Progenitor cell of endocrine pancreas (in vitro differentiated cells): ENCODE results near the gene ZER1. TPM values are rescaled to one million over a fixed set of nuclear protein-coding genes. Genes with fewer than 3 reads are reported as not detected.
A peak's percentile ranks its signal among the peaks of the same experiment; 100 is the strongest.
"Not testable (repeated sequence)": the region's sequence is repeated elsewhere in the genome, so short reads cannot be mapped to it uniquely, and the experiment has no call there.

Experiments
- DNase-seq: peaks from one replicate; pipeline ENCODE4 v3.0.0; 2021; ENCODE audit warnings: low spot score; ENCODE audit not compliant: unreplicated experiment
- H3K27ac Mint-ChIP-seq: 2 replicates; pipeline ENCODE4 v1.8.0; 2021; ENCODE audit warnings: mild to moderate bottlenecking, moderate library complexity, mixed read lengths
- H3K27me3 Mint-ChIP-seq: 2 replicates; pipeline ENCODE4 v1.8.0; 2021; ENCODE audit warnings: mixed read lengths
- H3K36me3 Mint-ChIP-seq: 2 replicates; pipeline ENCODE4 v1.8.0; 2022; ENCODE audit warnings: mixed read lengths; ENCODE audit not compliant: insufficient read depth
- H3K4me1 Mint-ChIP-seq: 2 replicates; pipeline ENCODE4 v1.8.0; 2021; ENCODE audit warnings: low read depth, mixed read lengths
- H3K4me3 Mint-ChIP-seq: 2 replicates; pipeline ENCODE4 v1.8.0; 2021; ENCODE audit warnings: low read depth, mild to moderate bottlenecking, moderate library complexity, mixed read lengths
- H3K9me3 Mint-ChIP-seq: 2 replicates; pipeline ENCODE4 v1.8.0; 2021; ENCODE audit warnings: low read depth, mixed read lengths
- CTCF ChIP-seq: fragments of 200-600 bp; sonication (generic); IDR thresholded peaks from one replicate; pipeline ENCODE4 v1.5.0; 2021; ENCODE audit warnings: antibody characterized with exemption, mild to moderate bottlenecking; ENCODE audit not compliant: unreplicated experiment
- total RNA-seq: library from RNA; stranded (reverse); gene quantifications from 2 replicates; pipeline ENCODE4 v1.2.1, GENCODE V29; 2021

Gene ZER1
- total RNA-seq, 1 donor from 2014 or later: 38.4 TPM

- Mint-ChIP-seq H3K36me3 (no peaks in the 10 kb centered on the region), H3K4me3 (peak within 1 kb of the TSS; percentile 83), H3K27me3 (no peaks in the 10 kb centered on the region), H3K27ac (peak within 1 kb of the TSS; percentile 84), H3K4me1 (peaks cover 3% of the 10 kb centered on the region), H3K9me3 (no peaks in the 10 kb centered on the region)
- peak; percentile 95 for TF ChIP-seq CTCF
- peak; percentile 94 for DNase-seq
Measured at GRCh38 chr9:128702445-128702948, 69.2 kb downstream of the ZER1 start, which contains the start of gene PKN3. PKN3 (plus strand) TSS chr9:128702503; CDS start chr9:128702916, 413 bp downstream.

GRCh38 chr9:128701227-128701854 is 70.4 kb downstream of the ZER1 start:
- TF ChIP-seq CTCF: no peak
- Mint-ChIP-seq H3K4me3 (peak overlapping the region; percentile 83), H3K36me3 (peaks cover under 1% of the 10 kb centered on the region), H3K27me3 (no peaks in the 10 kb centered on the region), H3K9me3 (no peaks in the 10 kb centered on the region), H3K27ac (no peak overlapping the region), H3K4me1 (peaks cover 3% of the 10 kb centered on the region)
- DNase-seq: no peak

- H3K27me3 Mint-ChIP-seq, H3K9me3 Mint-ChIP-seq, H3K4me1 Mint-ChIP-seq, DNase-seq, H3K4me3 Mint-ChIP-seq, H3K36me3 Mint-ChIP-seq, H3K27ac Mint-ChIP-seq: not testable (repeated sequence)
Measured at GRCh38 chr9:128699096-128699795, 72.5 kb downstream of the ZER1 start.

- DNase-seq: no peak
Measured at GRCh38 chr9:128696923-128697707, 74.6 kb downstream of the ZER1 start.

GRCh38 chr9:128694344-128694743 is 77.4 kb downstream of the ZER1 start:
- no peak for TF ChIP-seq CTCF
- H3K27ac Mint-ChIP-seq: no peak overlapping the region
- no peak for DNase-seq
- no peak overlapping the region for H3K4me3 Mint-ChIP-seq
- H3K36me3 Mint-ChIP-seq: peaks cover 27% of the 10 kb centered on the region
- peaks cover 15% of the 10 kb centered on the region for H3K4me1 Mint-ChIP-seq
- no peaks in the 10 kb centered on the region for H3K27me3 Mint-ChIP-seq
- H3K9me3 Mint-ChIP-seq: no peaks in the 10 kb centered on the region

More at GRCh38 chr9:128696923-128697707, 74.6 kb downstream of the ZER1 start:
- Mint-ChIP-seq H3K27me3 (no peaks in the 10 kb centered on the region), H3K4me3 (no peak overlapping the region), H3K4me1 (peaks cover 2% of the 10 kb centered on the region), H3K36me3 (peaks cover 15% of the 10 kb centered on the region), H3K9me3 (no peaks in the 10 kb centered on the region), H3K27ac (peak overlapping the region; percentile 79)
- TF ChIP-seq CTCF: no peak

- Mint-ChIP-seq H3K4me1 (peaks cover 15% of the 10 kb centered on the region), H3K36me3 (peaks cover 27% of the 10 kb centered on the region), H3K27ac (peak overlapping the region; percentile 76)
- H3K4me3 Mint-ChIP-seq, H3K9me3 Mint-ChIP-seq, DNase-seq, H3K27me3 Mint-ChIP-seq: not testable (repeated sequence)
Measured at GRCh38 chr9:128693738-128694137, 78.0 kb downstream of the ZER1 start.
